ENCODE measurements around the gene ENO1. TPM values are rescaled to one million over a fixed set of nuclear protein-coding genes. Genes with fewer than 3 reads are reported as not detected.

ENO1 gene
- total and polyA plus RNA-seq, 10 of the 15 experiments (the other 5 are each of a cell fraction or from before 2014, with no cell fraction given): 1,850 to 4,219 (median 2,331) TPM

- Histone ChIP-seq H3K4me2 (ENCODE audit: control insufficient read depth, insufficient read depth) (no peak overlapping the region), H4K20me1 (ENCODE audit: control insufficient read depth, insufficient read depth) (no peaks in the 10 kb centered on the region), H2AFZ (ENCODE audit: control insufficient read depth, low read depth, low read length) (no peak overlapping the region), H3K9me3 (replicated peaks; ENCODE audit: control insufficient read depth, insufficient read depth, low read length) (no peaks in the 10 kb centered on the region; the same call in 2 of the 3 replicates), H3K27me3 (replicated peaks in 1 of 2; ENCODE audit: control insufficient read depth in 2 of 2, insufficient read depth in 2 of 2, low read length in 1 of 2) (peaks cover 0 to 3% of the 10 kb centered on the region in 2 experiments; a peak in 3 of 4 replicates), H3K27ac (ENCODE audit: control insufficient read depth, insufficient read depth) (no peak overlapping the region), H3K4me3 (no peak overlapping the region), H3K4me1 (ENCODE audit: control insufficient read depth, insufficient read depth, low read length) (no peaks in the 10 kb centered on the region), H3K9ac (ENCODE audit: control insufficient read depth, insufficient read depth, low read length) (no peak overlapping the region), H3K79me2 (ENCODE audit: control insufficient read depth, insufficient read depth, low read length) (no peaks in the 10 kb centered on the region), H3K36me3 (ENCODE audit: control insufficient read depth in 2 of 2, insufficient read depth in 2 of 2, low read length in 1 of 2) (no peaks in the 10 kb centered on the region)
- RAD21 ChIA-PET (ENCODE audit: unreplicated experiment): no interaction called here
- POLR2A ChIA-PET: no interaction called here
- FAIRE-seq: no peak
- BruUV-seq (replicated peaks): no TSS peak
- DNase-seq (ENCODE audit: low read depth, low spot score): no peak
- in situ Hi-C loops (cut with MboI) (loop anchor here (10.0 kb wide), 1 partner anchor 193 kb away; no protein-coding TSS in a partner anchor), intact Hi-C loops (cut with micrococcal nuclease; ENCODE audit: unreplicated experiment) (no loop called here)
- ATAC-seq: no peak
- CTCF ChIA-PET: no interaction called here
- SMC1A ChIA-PET (ENCODE audit: uncharacterized antibody, unreplicated experiment): no interaction called here
- 72% methylated on average over 15 of the region's 17 CpGs for WGBS (ENCODE audit: insufficient coverage, insufficient replicate concordance, low lambda C conversion rate, missing lambda C conversion rate)
- TF ChIP-seq, protein P1, sequence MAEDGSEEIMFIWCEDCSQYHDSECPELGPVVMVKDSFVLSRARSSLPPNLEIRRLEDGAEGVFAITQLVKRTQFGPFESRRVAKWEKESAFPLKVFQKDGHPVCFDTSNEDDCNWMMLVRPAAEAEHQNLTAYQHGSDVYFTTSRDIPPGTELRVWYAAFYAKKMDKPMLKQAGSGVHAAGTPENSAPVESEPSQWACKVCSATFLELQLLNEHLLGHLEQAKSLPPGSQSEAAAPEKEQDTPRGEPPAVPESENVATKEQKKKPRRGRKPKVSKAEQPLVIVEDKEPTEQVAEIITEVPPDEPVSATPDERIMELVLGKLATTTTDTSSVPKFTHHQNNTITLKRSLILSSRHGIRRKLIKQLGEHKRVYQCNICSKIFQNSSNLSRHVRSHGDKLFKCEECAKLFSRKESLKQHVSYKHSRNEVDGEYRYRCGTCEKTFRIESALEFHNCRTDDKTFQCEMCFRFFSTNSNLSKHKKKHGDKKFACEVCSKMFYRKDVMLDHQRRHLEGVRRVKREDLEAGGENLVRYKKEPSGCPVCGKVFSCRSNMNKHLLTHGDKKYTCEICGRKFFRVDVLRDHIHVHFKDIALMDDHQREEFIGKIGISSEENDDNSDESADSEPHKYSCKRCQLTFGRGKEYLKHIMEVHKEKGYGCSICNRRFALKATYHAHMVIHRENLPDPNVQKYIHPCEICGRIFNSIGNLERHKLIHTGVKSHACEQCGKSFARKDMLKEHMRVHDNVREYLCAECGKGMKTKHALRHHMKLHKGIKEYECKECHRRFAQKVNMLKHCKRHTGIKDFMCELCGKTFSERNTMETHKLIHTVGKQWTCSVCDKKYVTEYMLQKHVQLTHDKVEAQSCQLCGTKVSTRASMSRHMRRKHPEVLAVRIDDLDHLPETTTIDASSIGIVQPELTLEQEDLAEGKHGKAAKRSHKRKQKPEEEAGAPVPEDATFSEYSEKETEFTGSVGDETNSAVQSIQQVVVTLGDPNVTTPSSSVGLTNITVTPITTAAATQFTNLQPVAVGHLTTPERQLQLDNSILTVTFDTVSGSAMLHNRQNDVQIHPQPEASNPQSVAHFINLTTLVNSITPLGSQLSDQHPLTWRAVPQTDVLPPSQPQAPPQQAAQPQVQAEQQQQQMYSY (CRISPR knock-in tag; IDR thresholded peaks at IDR 0.05): no peak
- TF ChIP-seq, protein P2, sequence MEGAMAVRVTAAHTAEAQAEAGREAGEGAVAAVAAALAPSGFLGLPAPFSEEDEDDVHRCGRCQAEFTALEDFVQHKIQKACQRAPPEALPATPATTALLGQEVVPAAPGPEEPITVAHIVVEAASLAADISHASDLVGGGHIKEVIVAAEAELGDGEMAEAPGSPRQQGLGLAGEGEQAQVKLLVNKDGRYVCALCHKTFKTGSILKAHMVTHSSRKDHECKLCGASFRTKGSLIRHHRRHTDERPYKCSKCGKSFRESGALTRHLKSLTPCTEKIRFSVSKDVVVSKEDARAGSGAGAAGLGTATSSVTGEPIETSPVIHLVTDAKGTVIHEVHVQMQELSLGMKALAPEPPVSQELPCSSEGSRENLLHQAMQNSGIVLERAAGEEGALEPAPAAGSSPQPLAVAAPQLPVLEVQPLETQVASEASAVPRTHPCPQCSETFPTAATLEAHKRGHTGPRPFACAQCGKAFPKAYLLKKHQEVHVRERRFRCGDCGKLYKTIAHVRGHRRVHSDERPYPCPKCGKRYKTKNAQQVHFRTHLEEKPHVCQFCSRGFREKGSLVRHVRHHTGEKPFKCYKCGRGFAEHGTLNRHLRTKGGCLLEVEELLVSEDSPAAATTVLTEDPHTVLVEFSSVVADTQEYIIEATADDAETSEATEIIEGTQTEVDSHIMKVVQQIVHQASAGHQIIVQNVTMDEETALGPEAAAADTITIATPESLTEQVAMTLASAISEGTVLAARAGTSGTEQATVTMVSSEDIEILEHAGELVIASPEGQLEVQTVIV (IDR thresholded peaks at IDR 0.05; ENCODE audit: borderline replicate concordance, partially characterized antibody): no peak
- TF ChIP-seq SUZ12 (IDR thresholded peaks at IDR 0.05; ENCODE audit: unreplicated experiment): no peak
- TF ChIP-seq YY1 (IDR thresholded peaks at IDR 0.05; ENCODE audit: low read depth, low read length): no peak
- TF ChIP-seq POLR2AphosphoS2 (IDR thresholded peaks at IDR 0.05; ENCODE audit: low read depth, low read length): no peak
- TF ChIP-seq ZNF207 (IDR thresholded peaks at IDR 0.05; ENCODE audit: borderline replicate concordance): no peak
- no peak for TF ChIP-seq ZNF622 (IDR thresholded peaks at IDR 0.05)
- TF ChIP-seq SRF (IDR thresholded peaks at IDR 0.05; ENCODE audit: low read depth in 2 of 2, low read length in 2 of 2): no peak
- TF ChIP-seq BHLHE40 (IDR thresholded peaks at IDR 0.05; ENCODE audit: borderline replicate concordance in 1 of 2, low read depth in 2 of 2, low read length in 1 of 2): no peak
- TF ChIP-seq, protein P3, sequence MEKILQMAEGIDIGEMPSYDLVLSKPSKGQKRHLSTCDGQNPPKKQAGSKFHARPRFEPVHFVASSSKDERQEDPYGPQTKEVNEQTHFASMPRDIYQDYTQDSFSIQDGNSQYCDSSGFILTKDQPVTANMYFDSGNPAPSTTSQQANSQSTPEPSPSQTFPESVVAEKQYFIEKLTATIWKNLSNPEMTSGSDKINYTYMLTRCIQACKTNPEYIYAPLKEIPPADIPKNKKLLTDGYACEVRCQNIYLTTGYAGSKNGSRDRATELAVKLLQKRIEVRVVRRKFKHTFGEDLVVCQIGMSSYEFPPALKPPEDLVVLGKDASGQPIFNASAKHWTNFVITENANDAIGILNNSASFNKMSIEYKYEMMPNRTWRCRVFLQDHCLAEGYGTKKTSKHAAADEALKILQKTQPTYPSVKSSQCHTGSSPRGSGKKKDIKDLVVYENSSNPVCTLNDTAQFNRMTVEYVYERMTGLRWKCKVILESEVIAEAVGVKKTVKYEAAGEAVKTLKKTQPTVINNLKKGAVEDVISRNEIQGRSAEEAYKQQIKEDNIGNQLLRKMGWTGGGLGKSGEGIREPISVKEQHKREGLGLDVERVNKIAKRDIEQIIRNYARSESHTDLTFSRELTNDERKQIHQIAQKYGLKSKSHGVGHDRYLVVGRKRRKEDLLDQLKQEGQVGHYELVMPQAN (conservative IDR thresholded peaks at IDR 0.05): no peak
- TF ChIP-seq WRNIP1 (IDR thresholded peaks at IDR 0.05; ENCODE audit: borderline replicate concordance, low read depth, low read length): no peak
- no peak for TF ChIP-seq STAT1 (conservative IDR thresholded peaks at IDR 0.05)
- no peak for TF ChIP-seq BACH1 (IDR thresholded peaks at IDR 0.05; ENCODE audit: borderline replicate concordance)
These were observed 33.2 kb upstream of the ENO1 start for GRCh38 chr1:8911416-8912309.

Measured in GM12878 (cell line).